Measurements from ENCODE around the gene ARHGEF10L. TPM values are rescaled to one million over a fixed set of nuclear protein-coding genes. Genes with fewer than 3 reads are reported as not detected.

Gene ARHGEF10L
- total RNA-seq, 1 donor from 2014 or later = 3.1 TPM

DNA sequence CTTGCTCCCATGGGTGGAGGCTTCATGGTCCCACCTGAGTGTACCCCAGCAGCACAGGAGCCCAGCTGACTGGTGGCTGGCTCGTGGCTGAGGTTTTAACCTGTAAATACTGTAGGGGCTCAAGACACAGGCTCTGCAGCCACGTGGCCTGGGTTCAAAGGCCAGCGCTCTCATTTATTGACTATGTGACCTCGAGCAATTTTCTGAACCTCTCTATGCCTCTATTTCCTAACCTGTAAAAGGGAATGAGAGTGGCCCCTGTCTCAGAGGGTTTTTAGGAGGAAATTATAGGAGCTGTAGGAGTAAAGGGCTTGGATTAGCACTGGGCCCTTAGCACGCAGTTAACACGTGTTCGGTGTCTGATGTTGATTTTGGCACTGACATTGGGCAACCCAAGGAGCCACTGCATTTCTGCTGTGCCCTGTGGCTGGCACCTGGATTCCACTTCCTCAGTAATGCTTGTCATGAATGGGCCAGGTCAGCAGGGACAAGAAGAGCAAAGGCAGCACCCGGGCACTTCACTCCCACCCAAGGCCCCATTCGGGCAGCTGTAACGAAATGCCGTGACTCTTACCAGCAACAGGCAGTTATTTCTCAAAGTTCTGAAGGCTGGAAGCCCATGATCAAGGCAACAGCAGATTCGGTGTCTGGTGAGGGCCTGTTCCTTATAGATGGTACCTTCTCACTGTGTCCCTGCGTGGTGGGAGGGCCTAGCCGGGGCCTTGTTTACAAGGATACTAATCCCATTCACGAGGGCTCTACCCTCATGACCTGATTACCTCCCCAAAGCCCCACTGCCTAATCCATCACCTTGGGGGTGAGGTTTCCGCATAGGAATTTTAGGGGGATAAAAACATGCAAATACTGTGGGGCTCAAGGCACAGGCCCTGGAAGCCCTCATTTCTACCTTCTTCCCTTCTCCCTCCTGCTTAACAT, 25.2 kb downstream of the ARHGEF10L start:
- Mint-ChIP-seq H3K27me3 (ENCODE audit: unreplicated experiment) (peaks cover 12% of the 10 kb centered on the region), H3K4me1 (ENCODE audit: unreplicated experiment) (no peaks in the 10 kb centered on the region), H3K27ac (ENCODE audit: unreplicated experiment) (no peak overlapping the region), H3K36me3 (ENCODE audit: low read depth, unreplicated experiment) (no peaks in the 10 kb centered on the region), H3K4me3 (ENCODE audit: unreplicated experiment) (no peak overlapping the region), H3K9me3 (ENCODE audit: unreplicated experiment) (no peaks in the 10 kb centered on the region)
- DNase-seq (ENCODE audit: low spot score) = no peak
- TF ChIP-seq, protein P1, sequence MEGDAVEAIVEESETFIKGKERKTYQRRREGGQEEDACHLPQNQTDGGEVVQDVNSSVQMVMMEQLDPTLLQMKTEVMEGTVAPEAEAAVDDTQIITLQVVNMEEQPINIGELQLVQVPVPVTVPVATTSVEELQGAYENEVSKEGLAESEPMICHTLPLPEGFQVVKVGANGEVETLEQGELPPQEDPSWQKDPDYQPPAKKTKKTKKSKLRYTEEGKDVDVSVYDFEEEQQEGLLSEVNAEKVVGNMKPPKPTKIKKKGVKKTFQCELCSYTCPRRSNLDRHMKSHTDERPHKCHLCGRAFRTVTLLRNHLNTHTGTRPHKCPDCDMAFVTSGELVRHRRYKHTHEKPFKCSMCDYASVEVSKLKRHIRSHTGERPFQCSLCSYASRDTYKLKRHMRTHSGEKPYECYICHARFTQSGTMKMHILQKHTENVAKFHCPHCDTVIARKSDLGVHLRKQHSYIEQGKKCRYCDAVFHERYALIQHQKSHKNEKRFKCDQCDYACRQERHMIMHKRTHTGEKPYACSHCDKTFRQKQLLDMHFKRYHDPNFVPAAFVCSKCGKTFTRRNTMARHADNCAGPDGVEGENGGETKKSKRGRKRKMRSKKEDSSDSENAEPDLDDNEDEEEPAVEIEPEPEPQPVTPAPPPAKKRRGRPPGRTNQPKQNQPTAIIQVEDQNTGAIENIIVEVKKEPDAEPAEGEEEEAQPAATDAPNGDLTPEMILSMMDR (IDR thresholded peaks at IDR 0.05; ENCODE audit: unreplicated experiment) = no peak

GRCh38 chr1:17565461-17566252, 26.2 kb downstream of the ARHGEF10L start:
- peaks cover 12% of the 10 kb centered on the region for H3K27me3 Mint-ChIP-seq (ENCODE audit: unreplicated experiment)

DNA sequence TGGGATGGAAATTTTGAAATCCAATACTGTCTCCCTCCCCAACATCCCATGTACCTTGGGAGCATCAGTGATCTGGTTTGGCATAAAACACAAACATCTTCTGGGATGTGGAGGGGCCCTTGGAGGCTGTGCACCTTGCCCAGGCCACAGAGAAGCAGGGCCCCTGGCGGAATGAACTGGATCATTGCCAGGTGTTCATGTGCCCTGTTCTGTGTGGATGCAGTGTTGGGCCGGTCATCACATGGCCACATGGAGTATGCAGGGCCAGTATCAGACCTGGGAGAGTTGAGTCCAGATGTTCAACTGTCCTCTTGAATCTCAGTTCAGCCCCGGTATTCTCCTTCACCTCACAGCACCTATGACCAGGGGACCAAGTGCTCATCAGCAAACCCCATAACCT, 26.9 kb downstream of the ARHGEF10L start:
- Mint-ChIP-seq H3K27ac (ENCODE audit: unreplicated experiment) (no peak overlapping the region), H3K4me1 (ENCODE audit: unreplicated experiment) (peaks cover 5% of the 10 kb centered on the region), H3K9me3 (ENCODE audit: unreplicated experiment) (no peaks in the 10 kb centered on the region), H3K27me3 (ENCODE audit: unreplicated experiment) (peaks cover 13% of the 10 kb centered on the region), H3K4me3 (ENCODE audit: unreplicated experiment) (no peak overlapping the region), H3K36me3 (ENCODE audit: low read depth, unreplicated experiment) (no peaks in the 10 kb centered on the region)
- DNase-seq (ENCODE audit: low spot score) = no peak
- TF ChIP-seq, protein P1 (IDR thresholded peaks at IDR 0.05; ENCODE audit: unreplicated experiment) = no peak

More at GRCh38 chr1:17565461-17566252, 26.2 kb downstream of the ARHGEF10L start:
- H3K9me3 Mint-ChIP-seq (ENCODE audit: unreplicated experiment) = no peaks in the 10 kb centered on the region
- DNase-seq (ENCODE audit: low spot score) = no peak
- H3K4me3 Mint-ChIP-seq (ENCODE audit: unreplicated experiment) = no peak overlapping the region
- H3K27ac Mint-ChIP-seq (ENCODE audit: unreplicated experiment) = no peak overlapping the region
- H3K4me1 Mint-ChIP-seq (ENCODE audit: unreplicated experiment) = peaks cover 4% of the 10 kb centered on the region
- no peaks in the 10 kb centered on the region for H3K36me3 Mint-ChIP-seq (ENCODE audit: low read depth, unreplicated experiment)
- TF ChIP-seq, protein P1 (IDR thresholded peaks at IDR 0.05; ENCODE audit: unreplicated experiment) = no peak

DNA sequence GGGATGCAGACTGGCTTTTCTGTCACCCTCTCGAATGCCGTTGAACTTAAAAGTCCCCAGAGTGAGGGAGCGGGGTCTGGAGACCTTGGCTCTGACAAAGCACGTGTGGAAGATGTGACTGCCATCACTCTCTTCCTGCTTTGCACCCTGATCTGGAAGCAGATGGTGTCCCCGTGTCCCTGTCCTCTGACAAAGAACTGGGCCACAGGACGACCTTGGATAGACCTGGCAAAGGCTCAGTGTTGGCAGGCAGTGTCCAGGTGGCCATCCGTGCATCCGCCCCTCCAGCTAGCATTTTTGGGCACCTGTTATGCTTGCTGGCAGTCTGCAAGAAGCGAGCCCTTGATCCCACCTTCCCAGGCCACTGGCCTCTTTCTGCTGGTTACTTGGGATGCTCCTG, 27.4 kb downstream of the ARHGEF10L start:
- H3K36me3 Mint-ChIP-seq (ENCODE audit: low read depth, unreplicated experiment) = no peaks in the 10 kb centered on the region
- H3K27ac Mint-ChIP-seq (ENCODE audit: unreplicated experiment) = no peak overlapping the region
- H3K4me3 Mint-ChIP-seq (ENCODE audit: unreplicated experiment) = no peak overlapping the region
- H3K27me3 Mint-ChIP-seq (ENCODE audit: unreplicated experiment) = peaks cover 10% of the 10 kb centered on the region
- peaks cover 5% of the 10 kb centered on the region for H3K4me1 Mint-ChIP-seq (ENCODE audit: unreplicated experiment)
- TF ChIP-seq, protein P1 (IDR thresholded peaks at IDR 0.05; ENCODE audit: unreplicated experiment) = no peak
- no peak for DNase-seq (ENCODE audit: low spot score)
- no peaks in the 10 kb centered on the region for H3K9me3 Mint-ChIP-seq (ENCODE audit: unreplicated experiment)
